Muscle layer of duodenum (tissue), 2 donors: ENCODE results near the gene WWOX.

Experiments used
- H3K27ac ChIP-seq: one replicate; pipeline ENCODE4 v1.7.0; 2013; ENCODE audit warnings: mild to moderate bottlenecking, low read length
- H3K27me3 ChIP-seq: one replicate; pipeline ENCODE4 v1.7.0; 2013; ENCODE audit warnings: low read depth, mild to moderate bottlenecking, control low read depth, low read length
- H3K36me3 ChIP-seq, 2 donors: one replicate each; pipeline ENCODE4 v1.7.0; 2013; ENCODE audit warnings: low read length in 2 of 2, control low read depth in 1 of 2, mild to moderate bottlenecking in 1 of 2; ENCODE audit not compliant: insufficient read depth in 2 of 2, control insufficient read depth in 1 of 2
- H3K4me1 ChIP-seq, 2 donors: one replicate each; pipeline ENCODE4 v1.7.0; 2013; ENCODE audit warnings: low read length in 2 of 2, mild to moderate bottlenecking in 2 of 2, control low read depth in 1 of 2, moderate library complexity in 1 of 2; ENCODE audit not compliant: insufficient read depth in 2 of 2, control insufficient read depth in 1 of 2
- H3K4me3 ChIP-seq, 2 donors: one replicate each; pipeline ENCODE4 v1.7.0; 2013; ENCODE audit warnings: low read length in 2 of 2, low read depth in 1 of 2, mild to moderate bottlenecking in 1 of 2
- H3K9me3 ChIP-seq, 2 donors: one replicate each; pipeline ENCODE4 v1.7.0; 2013; ENCODE audit warnings: low read length in 2 of 2, control low read depth in 1 of 2, mild to moderate bottlenecking in 1 of 2; ENCODE audit not compliant: control insufficient read depth in 1 of 2
- donor health status: healthy.

The WWOX gene

GRCh38 chr16:78754713-78755112, 655.3 kb downstream of the WWOX start:
- Histone ChIP-seq H3K27ac (no peak overlapping the region), H3K36me3 (no peaks in the 10 kb centered on the region), H3K4me3 (no peak overlapping the region), H3K27me3 (no peaks in the 10 kb centered on the region), H3K9me3 (no peaks in the 10 kb centered on the region), H3K4me1 (no peaks in the 10 kb centered on the region)

- no peak overlapping the region for H3K4me3 ChIP-seq
- H3K4me1 ChIP-seq = no peaks in the 10 kb centered on the region
- H3K27me3 ChIP-seq = no peaks in the 10 kb centered on the region
- no peak overlapping the region for H3K27ac ChIP-seq
- no peaks in the 10 kb centered on the region for H3K9me3 ChIP-seq
- H3K36me3 ChIP-seq = no peaks in the 10 kb centered on the region
Measured at GRCh38 chr16:78755751-78756661, 656.6 kb downstream of the WWOX start.

GRCh38 chr16:78759596-78759995, 660.1 kb downstream of the WWOX start:
- Histone ChIP-seq H3K27ac (no peak overlapping the region), H3K4me3 (no peak overlapping the region), H3K36me3 (no peaks in the 10 kb centered on the region), H3K27me3 (no peaks in the 10 kb centered on the region), H3K9me3 (no peaks in the 10 kb centered on the region), H3K4me1 (no peaks in the 10 kb centered on the region)

- no peaks in the 10 kb centered on the region for H3K9me3 ChIP-seq
- H3K4me1 ChIP-seq = no peaks in the 10 kb centered on the region
- no peaks in the 10 kb centered on the region for H3K36me3 ChIP-seq
- H3K27me3 ChIP-seq = no peaks in the 10 kb centered on the region
- no peak overlapping the region for H3K27ac ChIP-seq
- H3K4me3 ChIP-seq = no peak overlapping the region
Measured at GRCh38 chr16:78760611-78761010, 661.2 kb downstream of the WWOX start.

GRCh38 chr16:78761427-78761826, 662.0 kb downstream of the WWOX start:
- Histone ChIP-seq H3K4me1 (no peaks in the 10 kb centered on the region), H3K4me3 (no peak overlapping the region), H3K9me3 (no peaks in the 10 kb centered on the region), H3K36me3 (no peaks in the 10 kb centered on the region), H3K27me3 (no peaks in the 10 kb centered on the region), H3K27ac (no peak overlapping the region)

- no peaks in the 10 kb centered on the region for H3K36me3 ChIP-seq
- no peaks in the 10 kb centered on the region for H3K4me1 ChIP-seq
- no peaks in the 10 kb centered on the region for H3K27me3 ChIP-seq
- H3K27ac ChIP-seq = no peak overlapping the region
- H3K4me3 ChIP-seq = no peak overlapping the region
- no peaks in the 10 kb centered on the region for H3K9me3 ChIP-seq
Measured at GRCh38 chr16:78762222-78762621, 662.8 kb downstream of the WWOX start.

GRCh38 chr16:78763821-78764440, 664.5 kb downstream of the WWOX start:
- Histone ChIP-seq H3K27me3 (no peaks in the 10 kb centered on the region), H3K36me3 (no peaks in the 10 kb centered on the region), H3K27ac (no peak overlapping the region), H3K4me1 (no peaks in the 10 kb centered on the region), H3K9me3 (no peaks in the 10 kb centered on the region), H3K4me3 (no peak overlapping the region)

GRCh38 chr16:78764478-78764877, 665.0 kb downstream of the WWOX start:
- Histone ChIP-seq H3K27ac (no peak overlapping the region), H3K9me3 (no peaks in the 10 kb centered on the region), H3K4me3 (no peak overlapping the region), H3K4me1 (no peaks in the 10 kb centered on the region), H3K36me3 (no peaks in the 10 kb centered on the region), H3K27me3 (no peaks in the 10 kb centered on the region)

- no peak overlapping the region for H3K27ac ChIP-seq
Measured at GRCh38 chr16:78768226-78768625, 668.8 kb downstream of the WWOX start.

GRCh38 chr16:78768718-78769117, 669.3 kb downstream of the WWOX start:
- Histone ChIP-seq H3K4me3 (no peak overlapping the region), H3K27me3 (no peaks in the 10 kb centered on the region), H3K4me1 (no peaks in the 10 kb centered on the region), H3K9me3 (no peaks in the 10 kb centered on the region), H3K27ac (no peak overlapping the region), H3K36me3 (no peaks in the 10 kb centered on the region)

More at GRCh38 chr16:78768226-78768625, 668.8 kb downstream of the WWOX start:
- no peaks in the 10 kb centered on the region for H3K36me3 ChIP-seq
- no peaks in the 10 kb centered on the region for H3K27me3 ChIP-seq
- no peaks in the 10 kb centered on the region for H3K4me1 ChIP-seq
- H3K4me3 ChIP-seq = no peak overlapping the region
- no peaks in the 10 kb centered on the region for H3K9me3 ChIP-seq

- H3K27me3 ChIP-seq = no peaks in the 10 kb centered on the region
- no peaks in the 10 kb centered on the region for H3K4me1 ChIP-seq
- no peaks in the 10 kb centered on the region for H3K9me3 ChIP-seq
- H3K27ac ChIP-seq = no peak overlapping the region
- H3K36me3 ChIP-seq = no peaks in the 10 kb centered on the region
- no peak overlapping the region for H3K4me3 ChIP-seq
Measured at GRCh38 chr16:78770353-78771091, 671.1 kb downstream of the WWOX start.
